IMR-90 (cell line): ENCODE data around the gene HTT.

Experiments used
- CEBPB ChIP-seq: IDR thresholded peaks from 2 replicates; pipeline ENCODE4 v1.6.1; 2012; ENCODE audit warnings: low read depth, low read length, improper control_type of control experiment
- CHD1 ChIP-seq: IDR thresholded peaks from 2 replicates; pipeline ENCODE4 v1.6.1; 2012; ENCODE audit warnings: low read depth, low read length, improper control_type of control experiment
- MAFK ChIP-seq: IDR thresholded peaks from 2 replicates; pipeline ENCODE4 v1.6.1; 2012; ENCODE audit warnings: low read depth, low read length, improper control_type of control experiment
- MAZ ChIP-seq: IDR thresholded peaks from 2 replicates; pipeline ENCODE4 v1.6.1; 2012; ENCODE audit warnings: low read depth, mild to moderate bottlenecking, low read length, improper control_type of control experiment, moderate library complexity, borderline replicate concordance
- MXI1 ChIP-seq: IDR thresholded peaks from 2 replicates; pipeline ENCODE4 v1.6.1; 2012; ENCODE audit warnings: low read depth, mild to moderate bottlenecking, low read length, moderate library complexity, borderline replicate concordance
- POLR2A ChIP-seq: IDR thresholded peaks from 2 replicates; pipeline ENCODE4 v1.6.1; 2012; ENCODE audit warnings: mild to moderate bottlenecking, low read depth, low read length
- RCOR1 ChIP-seq: IDR thresholded peaks from 2 replicates; pipeline ENCODE4 v1.6.1; 2012; ENCODE audit warnings: mild to moderate bottlenecking, low read length, improper control_type of control experiment; ENCODE audit not compliant: insufficient replicate concordance
- TF ChIP-seq, protein P1 (sequence below): conservative IDR thresholded peaks from 2 replicates; pipeline ENCODE4 v1.5.1; 2012; ENCODE audit warnings: mild to moderate bottlenecking, low read depth, low read length, improper control_type of control experiment
- TF ChIP-seq, protein P2 (sequence below): fragments of 150-350 bp; IDR thresholded peaks from 2 replicates; pipeline ENCODE4 v1.6.1; 2017; ENCODE audit warnings: mild to moderate bottlenecking, antibody characterized with exemption, low read length, low read depth

DNA sequence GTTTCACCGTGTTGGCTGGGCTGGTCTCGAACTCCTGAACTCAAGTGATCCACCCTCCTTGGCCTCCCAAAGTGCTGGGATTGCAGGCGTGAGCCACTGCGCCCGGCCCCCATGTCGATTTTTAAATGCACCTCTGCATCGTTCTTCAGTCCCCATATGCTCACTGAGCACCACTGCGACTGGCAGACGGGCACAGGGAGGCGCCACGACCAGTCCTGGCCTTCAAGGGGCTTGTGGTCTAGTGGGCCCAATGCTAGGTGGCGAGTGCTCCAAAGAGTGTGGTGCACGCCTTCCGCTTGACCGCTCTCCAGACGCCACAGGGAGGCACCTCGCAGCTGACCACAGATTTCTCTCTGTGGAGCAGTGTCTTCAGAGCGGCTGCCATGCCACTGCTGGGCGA lies 162.8 kb downstream of the HTT start:
- TF ChIP-seq, protein P1, sequence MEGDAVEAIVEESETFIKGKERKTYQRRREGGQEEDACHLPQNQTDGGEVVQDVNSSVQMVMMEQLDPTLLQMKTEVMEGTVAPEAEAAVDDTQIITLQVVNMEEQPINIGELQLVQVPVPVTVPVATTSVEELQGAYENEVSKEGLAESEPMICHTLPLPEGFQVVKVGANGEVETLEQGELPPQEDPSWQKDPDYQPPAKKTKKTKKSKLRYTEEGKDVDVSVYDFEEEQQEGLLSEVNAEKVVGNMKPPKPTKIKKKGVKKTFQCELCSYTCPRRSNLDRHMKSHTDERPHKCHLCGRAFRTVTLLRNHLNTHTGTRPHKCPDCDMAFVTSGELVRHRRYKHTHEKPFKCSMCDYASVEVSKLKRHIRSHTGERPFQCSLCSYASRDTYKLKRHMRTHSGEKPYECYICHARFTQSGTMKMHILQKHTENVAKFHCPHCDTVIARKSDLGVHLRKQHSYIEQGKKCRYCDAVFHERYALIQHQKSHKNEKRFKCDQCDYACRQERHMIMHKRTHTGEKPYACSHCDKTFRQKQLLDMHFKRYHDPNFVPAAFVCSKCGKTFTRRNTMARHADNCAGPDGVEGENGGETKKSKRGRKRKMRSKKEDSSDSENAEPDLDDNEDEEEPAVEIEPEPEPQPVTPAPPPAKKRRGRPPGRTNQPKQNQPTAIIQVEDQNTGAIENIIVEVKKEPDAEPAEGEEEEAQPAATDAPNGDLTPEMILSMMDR = no peak
- TF ChIP-seq, protein P2, sequence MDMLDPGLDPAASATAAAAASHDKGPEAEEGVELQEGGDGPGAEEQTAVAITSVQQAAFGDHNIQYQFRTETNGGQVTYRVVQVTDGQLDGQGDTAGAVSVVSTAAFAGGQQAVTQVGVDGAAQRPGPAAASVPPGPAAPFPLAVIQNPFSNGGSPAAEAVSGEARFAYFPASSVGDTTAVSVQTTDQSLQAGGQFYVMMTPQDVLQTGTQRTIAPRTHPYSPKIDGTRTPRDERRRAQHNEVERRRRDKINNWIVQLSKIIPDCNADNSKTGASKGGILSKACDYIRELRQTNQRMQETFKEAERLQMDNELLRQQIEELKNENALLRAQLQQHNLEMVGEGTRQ = no peak
- TF ChIP-seq CEBPB = no peak
- TF ChIP-seq POLR2A = no peak
- no peak for TF ChIP-seq MAZ
- no peak for TF ChIP-seq CHD1
- no peak for TF ChIP-seq RCOR1
- no peak for TF ChIP-seq MAFK
- TF ChIP-seq MXI1 = no peak
